Measurements from ENCODE around the gene CDH23.

- TF ChIP-seq CTCF (conservative IDR thresholded peaks at IDR 0.05 in 1 of 2, IDR thresholded peaks at IDR 0.05 in 1 of 2; ENCODE audit: extremely low read depth in 1 of 2, insufficient read depth in 1 of 2, low read depth in 1 of 2, low read length in 2 of 2) (no peak), EZH2 (IDR thresholded peaks at IDR 0.05; ENCODE audit: borderline replicate concordance, low read length) (no peak)
Observed at GRCh38 chr10:71807557-71808510, 411.1 kb downstream of the CDH23 start.
